Psoas muscle (tissue), 8 donors: Measurements from ENCODE around the gene TMEM8B. TPM values are rescaled to one million over a fixed set of nuclear protein-coding genes. Genes with fewer than 3 reads are reported as not detected.

Experiments used
- ATAC-seq, 4 donors: fragments of 200-7000 bp; cut with Tn5 transposase; one replicate each; pipeline ENCODE4 v1.9.1; 2020; ENCODE audit warnings: moderate library complexity in 3 of 4, mild to moderate bottlenecking in 2 of 4
- DNase-seq, 2 donors: peaks; one replicate each; pipeline ENCODE4 v3.0.0-alpha.2; 2020
- H3K27ac ChIP-seq: fragments of 200-600 bp; one replicate; pipeline ENCODE4 v1.8.0; 2022
- H3K27me3 ChIP-seq, 3 donors: fragments of 200-600 bp in 1 of 3; one replicate each; pipeline versions ENCODE4 v1.6.1 to v1.8.0; 2013 to 2022; ENCODE audit warnings: low read length in 2 of 3, mild to moderate bottlenecking in 2 of 3, moderate library complexity in 1 of 3; ENCODE audit not compliant: insufficient read depth in 3 of 3
- H3K36me3 ChIP-seq, 2 donors: fragments of 200-600 bp in 1 of 2; one replicate each; pipeline versions ENCODE4 v1.6.1 to v1.8.0; 2013 to 2022; ENCODE audit warnings: low read depth in 1 of 2, mild to moderate bottlenecking in 1 of 2, moderate library complexity in 1 of 2; ENCODE audit not compliant: insufficient read depth in 1 of 2
- H3K4me1 ChIP-seq: fragments of 200-600 bp; one replicate; pipeline ENCODE4 v1.8.0; 2022
- H3K4me3 ChIP-seq: fragments of 200-600 bp; one replicate; pipeline ENCODE4 v1.8.0; 2022; ENCODE audit warnings: mild to moderate bottlenecking
- H3K9me3 ChIP-seq: fragments of 200-600 bp; one replicate; pipeline ENCODE4 v1.8.0; 2022
- WGBS, 3 donors: extraction: QIAGEN DNeasy Blood & Tissue Kit; methylation state at CpG; one replicate each; pipeline versions ENCODE4 v1.1.6 to v1.1.7; 2013; 5-methylcytosine and 5-hydroxymethylcytosine counted together
- intact Hi-C, 2 donors: fragments of 100-400 bp; cut with DNase I; formaldehyde crosslinking; loops; one replicate each; pipeline versions ENCODE4 v1.11.0 to v1.14.2; 2022
- polyA plus RNA-seq, 3 donors: library from polyadenylated mRNA; stranded (reverse); fragments of 200-250 nt; gene quantifications; one replicate each; pipeline ENCODE4 v1.2.3, GENCODE V29; 2013
- total RNA-seq, 4 donors: library from RNA; stranded (reverse); fragmentation: NEBNext Ultra II Directional in 2 of 4; extraction: Animal tissue kit (Norgen Biotek cat#: 25700) in 2 of 4; gene quantifications; one replicate each; pipeline versions ENCODE4 v1.2.1 to v1.2.4, GENCODE V29; 2021 to 2023
- TF ChIP-seq, protein P1 (sequence below): fragments of 200-600 bp; IDR thresholded peaks from one replicate; pipeline ENCODE4 v1.8.0; 2022; ENCODE audit warnings: antibody characterized with exemption
- donor health status: healthy with polysubstance abuse.
- donor health status: DM: no; HTN: no; CAD: no; lungs with moderate emphysema.
- donor health status: Bipolar disorder and iron deficiency.
- donor health status: healthy.
- donor health status: DM: yes; HTN: yes; CAD: no.
- donor health status: DM: no; HTN: no; CAD: no.
- donor health status: DM: no; HTN: no; CAD: no.
- donor health status: DM: yes; HTN: yes; CAD: no.

TMEM8B gene
- total and polyA plus RNA-seq, 7 donors, result 2.8 to 18.5 (median 8.9) TPM

DNA sequence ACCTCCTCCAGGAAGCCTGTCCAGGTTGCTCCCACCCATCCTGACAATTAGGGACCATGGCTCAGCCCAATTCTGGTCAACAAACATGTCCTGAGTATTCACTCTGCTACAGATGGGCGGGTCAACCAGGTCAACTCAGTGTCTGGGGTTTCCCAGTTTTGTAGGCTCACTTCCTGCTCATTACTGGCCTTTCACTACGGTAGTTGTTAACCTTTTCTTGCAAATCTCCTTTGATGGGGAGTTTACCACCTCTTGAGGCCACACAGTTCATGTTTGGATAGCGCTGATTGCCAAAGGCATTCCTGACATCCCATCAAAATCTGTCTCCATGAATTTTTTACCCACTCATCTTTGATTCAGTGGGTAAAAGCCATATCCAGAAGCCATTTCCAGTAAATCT is 13.8 kb downstream of the TMEM8B start:
- intact Hi-C loops, result no loop called here
- 85 to 94% (median 91%) methylated on average over 3 of the region's 3 CpGs for WGBS, 3 donors
- no peaks in the 10 kb centered on the region for H3K27me3 ChIP-seq

DNA sequence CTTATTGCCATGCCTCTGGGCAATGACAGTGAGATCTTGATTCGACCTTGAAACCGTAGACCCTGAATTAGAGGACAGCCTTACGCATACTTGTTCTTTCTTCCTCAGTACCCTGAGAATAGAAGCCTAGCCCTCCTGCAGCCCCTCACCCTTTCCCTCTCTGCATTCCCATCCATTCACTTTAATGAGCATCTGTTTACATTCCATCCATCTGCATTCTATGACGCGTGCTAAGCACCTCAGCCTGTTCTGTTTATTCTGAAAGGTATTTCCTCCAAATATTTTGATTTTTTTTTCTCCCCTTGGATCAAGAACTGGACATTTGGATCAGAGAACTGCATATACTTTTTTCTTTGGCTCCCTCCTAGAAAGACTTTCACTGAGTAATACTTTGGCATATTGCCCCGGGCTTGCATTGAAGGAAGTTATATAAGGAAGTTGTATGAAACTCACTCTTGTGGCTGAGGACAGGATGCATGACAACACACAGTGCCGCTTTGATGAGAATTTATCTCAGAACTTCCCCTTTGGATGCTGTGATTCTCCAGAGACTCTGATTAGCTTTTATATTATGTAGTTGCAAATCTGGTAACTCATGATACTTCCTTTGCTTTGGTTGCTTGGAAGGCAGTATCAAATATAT is 15.7 kb downstream of the TMEM8B start:
- WGBS, 3 donors, result 50 to 55% (median 55%) methylated on average over 7 of the region's 7 CpGs
- DNase-seq (no peak), ATAC-seq (no peak)
- H3K9me3 ChIP-seq, result no peaks in the 10 kb centered on the region
- H3K36me3 ChIP-seq, result peaks cover 0 to 18% of the 10 kb centered on the region in 2 donors
- peaks cover 36% of the 10 kb centered on the region for H3K4me1 ChIP-seq
- TF ChIP-seq, protein P1, sequence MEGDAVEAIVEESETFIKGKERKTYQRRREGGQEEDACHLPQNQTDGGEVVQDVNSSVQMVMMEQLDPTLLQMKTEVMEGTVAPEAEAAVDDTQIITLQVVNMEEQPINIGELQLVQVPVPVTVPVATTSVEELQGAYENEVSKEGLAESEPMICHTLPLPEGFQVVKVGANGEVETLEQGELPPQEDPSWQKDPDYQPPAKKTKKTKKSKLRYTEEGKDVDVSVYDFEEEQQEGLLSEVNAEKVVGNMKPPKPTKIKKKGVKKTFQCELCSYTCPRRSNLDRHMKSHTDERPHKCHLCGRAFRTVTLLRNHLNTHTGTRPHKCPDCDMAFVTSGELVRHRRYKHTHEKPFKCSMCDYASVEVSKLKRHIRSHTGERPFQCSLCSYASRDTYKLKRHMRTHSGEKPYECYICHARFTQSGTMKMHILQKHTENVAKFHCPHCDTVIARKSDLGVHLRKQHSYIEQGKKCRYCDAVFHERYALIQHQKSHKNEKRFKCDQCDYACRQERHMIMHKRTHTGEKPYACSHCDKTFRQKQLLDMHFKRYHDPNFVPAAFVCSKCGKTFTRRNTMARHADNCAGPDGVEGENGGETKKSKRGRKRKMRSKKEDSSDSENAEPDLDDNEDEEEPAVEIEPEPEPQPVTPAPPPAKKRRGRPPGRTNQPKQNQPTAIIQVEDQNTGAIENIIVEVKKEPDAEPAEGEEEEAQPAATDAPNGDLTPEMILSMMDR, result no peak
- intact Hi-C loops, result no loop called here
- no peak overlapping the region for H3K4me3 ChIP-seq
- no peaks in the 10 kb centered on the region for H3K27me3 ChIP-seq
- peak overlapping the region; percentile 12 for H3K27ac ChIP-seq

More for the DNA sequence above, 13.8 kb downstream of the TMEM8B start:
- ATAC-seq, result no peak
- H3K36me3 ChIP-seq, result peaks cover 0 to 18% of the 10 kb centered on the region in 2 donors
- no peak overlapping the region for H3K4me3 ChIP-seq
- TF ChIP-seq, protein P1, result no peak
- peaks cover 25% of the 10 kb centered on the region for H3K4me1 ChIP-seq
- DNase-seq, result no peak
- H3K27ac ChIP-seq, result no peak overlapping the region
- H3K9me3 ChIP-seq, result no peaks in the 10 kb centered on the region

DNA sequence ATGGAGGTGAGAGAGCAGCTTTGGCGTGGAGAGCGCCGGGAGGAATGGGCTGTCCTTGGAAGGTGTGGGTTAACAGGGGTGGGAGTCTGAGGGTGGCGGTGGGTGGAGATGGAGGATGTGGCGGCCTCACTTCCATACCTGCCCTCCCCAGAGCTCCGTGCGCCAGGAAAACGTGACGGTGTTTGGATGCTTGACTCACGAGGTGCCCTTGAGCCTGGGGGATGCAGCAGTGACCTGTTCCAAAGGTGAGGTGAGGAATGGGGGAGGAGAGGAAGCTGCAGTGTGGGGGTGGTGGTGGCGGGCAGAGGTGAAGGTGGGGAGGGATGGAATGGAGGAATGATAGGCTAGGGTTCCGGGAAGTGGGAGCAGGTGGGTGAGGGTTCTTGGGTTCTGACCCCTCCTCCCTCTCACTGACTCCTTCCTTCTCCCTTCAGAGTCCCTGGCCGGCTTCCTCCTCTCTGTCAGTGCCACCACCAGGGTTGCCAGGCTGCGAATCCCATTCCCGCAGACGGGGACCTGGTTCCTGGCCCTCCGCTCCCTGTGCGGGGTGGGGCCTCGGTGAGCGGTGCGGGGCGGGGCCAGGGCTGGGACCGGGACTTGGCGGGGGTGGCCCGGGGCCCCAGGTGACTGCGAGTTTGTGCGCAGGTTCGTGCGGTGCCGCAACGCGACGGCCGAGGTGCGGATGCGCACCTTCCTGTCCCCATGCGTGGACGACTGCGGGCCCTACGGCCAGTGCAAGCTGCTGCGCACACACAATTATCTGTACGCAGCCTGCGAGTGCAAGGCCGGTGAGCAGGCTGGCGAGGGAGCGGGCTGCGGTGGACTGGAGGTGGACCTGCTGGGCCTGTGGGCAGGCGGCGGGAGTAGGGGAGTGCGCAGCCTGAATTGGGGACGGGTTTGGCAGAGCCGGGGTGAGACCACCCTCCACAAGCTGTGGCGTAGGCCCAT is 17.1 kb downstream of the TMEM8B start:
- intact Hi-C loops, result no loop called here
- WGBS, 3 donors, result 74 to 76% (median 74%) methylated on average over 40 to 53 of the region's 53 CpGs
- no peaks in the 10 kb centered on the region for H3K9me3 ChIP-seq
- TF ChIP-seq, protein P1, result no peak
- H3K27ac ChIP-seq, result peak overlapping the region; percentile 84
- ATAC-seq (no peak), DNase-seq (no peak)
- H3K4me1 ChIP-seq, result peaks cover 36% of the 10 kb centered on the region
- H3K27me3 ChIP-seq, result no peaks in the 10 kb centered on the region
- peaks cover 0 to 18% of the 10 kb centered on the region in 2 donors for H3K36me3 ChIP-seq
- no peak overlapping the region for H3K4me3 ChIP-seq

DNA sequence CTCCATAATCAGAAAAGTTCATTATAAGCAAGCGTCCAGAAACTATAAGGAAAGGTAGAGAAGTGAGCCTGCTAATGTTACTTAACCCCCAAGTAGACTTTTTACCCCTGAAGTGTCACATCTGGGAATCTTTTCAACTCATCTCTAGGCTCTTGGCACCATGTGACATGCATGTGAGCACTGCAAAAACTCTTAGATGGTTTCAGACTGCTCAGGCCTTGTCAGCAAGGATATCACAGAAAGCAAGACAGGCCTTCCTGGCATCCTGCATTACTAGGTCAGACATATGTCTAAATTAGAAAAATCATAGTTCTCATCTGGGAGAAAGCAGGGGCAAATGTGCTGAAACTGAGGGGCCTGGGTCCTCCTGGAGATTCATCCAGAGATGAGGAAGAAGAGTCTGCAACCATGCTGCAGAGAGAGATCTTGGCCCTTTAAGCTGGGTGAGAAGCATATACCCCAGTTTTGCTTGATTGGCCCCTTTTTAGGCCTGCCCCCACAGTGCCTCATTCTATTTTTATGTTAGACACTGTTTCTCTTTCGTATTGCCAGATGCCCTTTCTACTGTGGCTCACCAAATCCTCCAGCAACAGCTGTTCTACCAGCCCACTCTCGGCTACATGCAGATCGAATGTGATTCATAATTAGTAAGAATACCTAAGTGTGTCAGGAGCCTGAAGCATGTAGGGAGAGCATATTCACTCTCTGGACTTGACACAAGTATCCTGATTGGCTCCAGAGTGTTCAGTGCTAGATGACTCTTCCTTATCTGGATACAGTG is 19.0 kb downstream of the TMEM8B start:
- TF ChIP-seq, protein P1, result no peak
- intact Hi-C loops, result no loop called here
- peak overlapping the region; percentile 84 for H3K27ac ChIP-seq
- H3K4me1 ChIP-seq, result peaks cover 36% of the 10 kb centered on the region
- peak overlapping the region; percentile 16 for H3K4me3 ChIP-seq
- DNase-seq (no peak), ATAC-seq (peak; percentile 96 to 98 (median 96))
- H3K36me3 ChIP-seq, result peaks cover 0 to 16% of the 10 kb centered on the region in 2 donors
- no peaks in the 10 kb centered on the region for H3K27me3 ChIP-seq
- H3K9me3 ChIP-seq, result no peaks in the 10 kb centered on the region
- WGBS, 3 donors, result 45 to 55% (median 45%) methylated on average over 4 of the region's 4 CpGs
